Embryonic facial prominence (tissue), 1 donor: ENCODE data around the gene TMEM273.

Experiments used
- DNase-seq: peaks from one replicate; pipeline ENCODE4 v3.0.0-alpha.2; 2016; ENCODE audit errors: extremely low spot score

Gene TMEM273

DNA sequence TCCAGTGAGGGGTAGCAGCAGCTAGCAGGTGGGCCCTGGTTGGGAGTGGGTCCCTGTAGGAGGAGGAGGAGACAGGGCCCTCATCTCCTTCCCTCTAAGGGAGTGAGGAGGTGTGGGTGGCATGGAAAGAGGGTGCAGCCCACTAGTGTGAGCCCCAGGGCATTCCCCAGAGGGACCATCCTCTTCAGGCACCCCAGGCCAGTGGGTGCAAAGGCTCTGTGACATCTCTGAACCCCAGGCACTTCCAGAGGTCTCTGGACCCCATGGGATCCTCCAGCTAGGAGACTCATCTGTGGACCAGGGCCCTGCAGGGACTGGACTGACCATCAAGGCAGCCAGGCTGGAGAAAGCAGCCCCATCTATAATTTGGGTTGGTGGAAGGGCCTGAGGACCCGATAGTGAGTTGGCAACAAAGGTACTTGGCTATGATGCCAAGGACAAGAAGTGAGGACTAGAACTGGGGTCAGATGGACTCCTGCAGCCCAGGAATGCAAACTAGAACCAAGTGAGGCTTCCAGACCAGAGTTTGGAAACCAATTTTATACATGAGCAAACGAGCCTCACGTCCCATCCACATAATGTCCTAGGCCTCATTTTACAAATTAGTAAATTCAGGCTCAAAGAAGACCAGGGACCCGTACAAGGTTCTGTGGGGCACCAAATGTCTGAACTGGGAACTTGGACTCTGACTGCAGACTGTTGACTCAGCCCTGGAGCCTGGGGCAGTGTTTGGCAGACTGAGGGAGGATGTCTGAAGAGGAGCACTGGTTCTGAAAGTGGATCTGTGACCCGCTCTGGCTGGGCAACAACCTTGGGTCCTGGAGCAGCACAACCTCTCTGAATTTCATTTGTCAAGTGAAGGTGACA, 71.4 kb downstream of the TMEM273 start:
- DNase-seq: no peak

DNA sequence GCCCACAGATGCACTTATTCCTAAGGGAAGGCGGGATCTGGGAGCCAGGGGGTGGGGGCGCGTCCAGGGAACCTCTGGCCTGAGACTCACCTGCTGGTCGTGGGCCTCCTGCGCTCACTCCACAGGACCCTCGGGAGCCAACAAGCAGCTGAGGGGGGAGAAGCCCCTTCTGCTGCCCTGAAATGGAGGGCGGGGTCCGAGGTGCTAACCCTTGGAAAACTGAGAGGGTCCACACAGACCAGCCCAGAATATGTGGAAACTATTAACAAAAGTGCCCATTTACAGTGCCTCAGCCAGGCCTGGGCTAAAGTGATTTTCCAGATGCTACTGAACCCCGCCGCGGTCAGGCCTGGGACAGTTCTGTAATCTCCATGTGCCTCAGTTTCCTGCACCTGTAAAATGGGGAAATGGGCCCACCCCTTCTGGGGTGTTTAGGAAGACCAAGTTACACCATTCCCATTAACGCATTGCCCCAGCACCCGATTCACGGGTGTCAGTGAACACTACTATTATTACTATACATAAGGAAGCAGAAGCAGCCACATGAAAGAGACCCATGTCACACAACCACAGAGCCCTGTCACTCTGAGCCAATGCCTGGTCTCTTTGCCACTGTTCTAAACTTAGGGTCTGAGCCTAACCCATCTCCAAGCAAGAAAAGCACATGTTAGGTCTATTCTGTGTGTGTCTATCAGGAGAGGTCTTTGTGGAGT, 72.2 kb downstream of the TMEM273 start:
- no peak for DNase-seq

DNA sequence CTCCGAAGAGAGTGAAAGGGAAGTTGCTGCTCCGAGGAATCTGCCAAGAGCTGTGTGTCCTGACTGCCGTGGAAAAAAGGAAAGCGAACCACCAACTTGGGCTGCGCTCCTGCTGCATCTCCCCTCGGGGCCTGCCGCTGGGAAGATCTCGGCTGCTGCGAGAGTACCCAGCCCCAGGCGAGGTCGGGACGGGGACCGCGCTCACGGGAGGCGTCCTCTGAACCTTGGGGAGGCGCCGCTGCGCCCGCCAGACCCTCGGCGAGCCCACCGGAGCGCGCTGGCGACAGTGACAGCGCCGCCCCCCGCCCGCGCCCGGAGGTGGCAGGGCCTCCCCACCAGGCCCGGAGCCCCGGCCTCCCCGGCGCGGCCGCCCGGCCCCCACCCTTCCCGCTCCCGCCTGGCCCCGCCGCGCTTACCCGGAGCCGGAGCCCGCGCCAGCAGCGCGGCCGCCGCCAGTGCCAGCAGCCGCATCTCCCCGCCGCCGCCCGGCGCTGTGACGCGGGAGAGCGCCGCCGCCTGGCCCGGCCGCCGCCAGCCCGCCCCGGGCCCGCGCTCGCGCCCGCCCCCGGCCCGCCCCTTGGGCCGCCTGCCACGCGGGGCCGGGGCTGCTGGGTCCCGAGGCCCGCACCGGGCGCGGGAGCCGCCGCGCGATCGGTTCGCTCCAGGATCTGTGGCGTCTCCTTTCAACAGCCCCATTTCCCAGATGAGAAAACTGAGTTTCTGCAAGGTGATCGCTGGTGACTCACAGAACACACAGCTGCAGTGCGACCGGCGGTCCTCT, 73.0 kb downstream of the TMEM273 start, which contains the start of gene VSTM4:
VSTM4 (minus strand) TSS at position 508 of the 781 bp plus-strand sequence; CDS start at position 471, 37 bp downstream.
- DNase-seq: no peak

DNA sequence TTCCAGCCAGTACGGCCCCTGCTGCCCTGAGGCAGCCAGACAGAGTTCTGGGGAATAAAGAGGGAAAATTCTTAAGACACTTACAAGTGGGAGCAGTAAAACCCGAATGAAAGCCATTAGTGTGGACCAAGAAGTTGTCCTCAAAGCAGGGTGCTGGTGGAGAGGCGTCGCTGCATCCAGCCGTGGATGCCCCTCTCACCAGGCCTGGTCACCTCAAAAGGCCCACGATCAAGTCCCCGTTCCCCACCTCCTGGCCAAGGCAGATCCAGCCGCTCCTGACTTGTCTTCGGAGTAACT, 73.5 kb downstream of the TMEM273 start:
- no peak for DNase-seq

DNA sequence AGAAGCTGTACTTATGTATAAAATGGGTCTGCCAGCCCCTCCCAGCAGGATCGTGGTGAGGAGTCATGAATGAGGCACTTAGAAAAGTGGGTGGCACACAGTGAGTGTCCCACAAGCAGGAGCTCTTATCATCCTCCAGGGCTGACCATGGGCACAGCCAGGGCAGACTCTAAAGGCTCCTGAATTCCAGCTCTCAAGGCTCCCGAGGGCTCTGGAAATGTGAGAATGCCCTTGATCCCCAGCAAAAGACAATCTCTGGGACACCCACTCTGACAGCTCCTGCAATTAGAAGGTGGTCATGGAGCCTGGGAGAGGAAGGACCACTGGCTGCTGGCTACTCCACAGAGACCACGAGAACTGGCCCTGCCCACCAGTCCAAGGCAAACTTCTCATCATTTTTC, 74.5 kb downstream of the TMEM273 start:
- no peak for DNase-seq

DNA sequence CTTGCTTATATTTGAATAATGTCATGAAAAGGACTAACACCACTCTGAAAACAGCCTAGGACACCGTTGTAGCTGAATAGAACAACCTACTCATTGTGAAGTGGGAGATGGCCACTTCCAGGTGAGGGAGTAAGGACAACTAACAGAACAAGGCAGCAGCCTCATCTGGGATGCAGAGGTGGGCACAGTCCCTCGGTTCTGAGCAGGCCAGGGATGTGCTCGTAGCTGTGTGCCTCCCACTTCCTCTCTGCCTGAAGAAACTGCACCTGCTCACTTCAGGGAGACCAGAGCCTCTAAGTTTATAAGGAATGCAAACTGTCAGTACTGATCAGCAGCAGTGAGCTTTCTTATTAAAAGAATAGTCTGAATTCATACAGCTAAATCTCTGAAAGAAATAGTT, 75.3 kb downstream of the TMEM273 start:
- no peak for DNase-seq

DNA sequence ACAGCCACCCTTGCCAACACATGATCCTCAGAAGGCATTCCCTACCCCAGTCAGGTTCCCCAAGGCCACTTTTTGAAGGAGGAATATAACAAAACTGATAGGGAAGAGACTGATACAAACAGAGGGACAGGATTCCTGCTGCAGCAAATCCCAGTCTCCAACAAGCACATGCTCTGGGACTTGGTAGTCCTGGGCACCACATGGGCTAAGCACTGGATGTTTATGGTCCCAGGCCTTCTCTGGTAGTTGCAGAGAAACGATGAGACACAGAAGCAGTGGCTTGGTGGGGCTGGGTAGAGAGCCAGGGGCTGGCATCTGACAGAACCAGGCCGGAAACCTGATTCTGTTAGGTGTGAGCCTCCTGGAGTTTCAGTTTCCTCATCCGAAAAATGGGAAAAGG, 76.1 kb downstream of the TMEM273 start:
- DNase-seq: no peak

DNA sequence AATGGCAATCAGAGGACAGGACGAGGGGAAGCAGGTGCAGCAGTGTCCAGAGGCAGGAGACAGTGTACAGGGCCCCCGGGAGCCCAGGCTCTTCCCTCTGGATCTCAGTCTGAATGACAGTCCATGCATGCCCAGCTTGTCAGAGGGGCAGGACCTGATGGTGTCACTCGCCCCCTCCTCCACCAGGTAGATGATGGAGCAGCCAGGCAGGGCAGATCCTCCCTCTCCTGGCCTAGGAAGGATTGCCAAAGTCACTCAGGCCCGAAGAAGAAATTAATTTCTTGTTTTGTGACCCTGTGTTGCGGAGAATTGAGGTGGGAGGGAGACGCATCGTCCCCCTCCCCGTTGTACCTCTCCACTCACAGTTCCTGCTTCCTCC, 76.9 kb downstream of the TMEM273 start:
- DNase-seq: no peak

DNA sequence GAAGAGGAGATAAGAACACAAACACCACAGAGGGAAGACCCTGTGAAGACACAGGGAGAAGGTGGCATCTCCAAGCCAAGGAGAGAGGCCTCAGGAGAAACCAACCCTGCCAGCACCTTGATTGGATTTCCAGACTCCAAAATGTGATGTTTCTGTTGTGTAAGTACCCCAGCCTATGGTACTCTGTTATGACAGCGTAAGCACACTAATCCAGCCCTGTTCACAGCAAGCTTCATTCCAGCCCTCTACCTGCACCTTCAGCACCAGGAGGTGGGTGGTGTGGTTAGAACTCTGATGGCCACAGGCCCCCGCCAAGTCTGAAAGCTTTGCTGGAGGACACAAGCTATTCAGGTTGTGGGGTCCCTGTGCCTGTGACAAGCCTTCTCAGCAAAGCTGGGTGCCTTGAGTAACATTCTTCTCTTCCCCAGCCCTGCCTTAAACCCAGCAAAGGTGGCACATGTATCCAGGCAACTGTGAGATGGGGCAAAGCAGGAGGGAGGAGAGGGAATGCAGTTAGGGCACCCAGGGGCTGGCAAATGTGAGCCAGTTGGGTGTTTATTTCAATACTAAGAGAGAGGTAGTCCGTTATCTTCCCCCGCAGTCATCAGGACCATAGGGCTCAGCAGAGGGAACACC, 77.4 kb downstream of the TMEM273 start:
- no peak for DNase-seq

DNA sequence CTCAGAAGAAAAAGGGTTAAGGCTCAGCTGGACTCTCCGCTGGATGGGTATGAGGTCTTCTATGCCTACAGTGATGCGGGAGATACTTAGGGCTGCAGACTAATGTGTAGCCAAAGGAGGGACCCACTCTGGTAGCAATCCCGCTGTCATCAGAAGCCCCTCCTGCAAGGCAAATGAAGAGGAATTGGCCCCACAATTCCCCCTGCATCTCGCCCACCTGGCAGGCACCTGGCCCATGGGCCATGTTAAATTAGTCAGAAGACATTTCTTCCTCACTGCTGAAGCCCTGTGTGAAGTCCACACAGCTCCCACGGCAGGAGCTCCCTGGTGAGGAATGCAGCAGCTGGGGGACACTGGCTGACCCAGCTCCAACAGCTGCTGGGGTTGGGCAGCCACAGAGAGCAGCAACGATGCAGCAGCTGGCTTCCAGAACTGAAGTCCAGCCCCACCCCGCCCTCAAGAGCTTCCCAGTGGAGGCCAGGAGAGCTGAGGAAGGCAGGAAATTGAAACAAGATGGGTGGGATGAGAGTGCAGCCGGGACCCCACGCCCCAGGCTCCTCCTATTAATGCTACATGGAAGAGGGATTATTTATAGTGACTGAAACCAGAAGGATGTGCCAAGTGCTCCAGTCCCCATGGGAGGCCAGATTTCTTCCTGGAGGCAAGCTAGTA, 78.4 kb downstream of the TMEM273 start:
- peak; percentile 11 for DNase-seq

DNA sequence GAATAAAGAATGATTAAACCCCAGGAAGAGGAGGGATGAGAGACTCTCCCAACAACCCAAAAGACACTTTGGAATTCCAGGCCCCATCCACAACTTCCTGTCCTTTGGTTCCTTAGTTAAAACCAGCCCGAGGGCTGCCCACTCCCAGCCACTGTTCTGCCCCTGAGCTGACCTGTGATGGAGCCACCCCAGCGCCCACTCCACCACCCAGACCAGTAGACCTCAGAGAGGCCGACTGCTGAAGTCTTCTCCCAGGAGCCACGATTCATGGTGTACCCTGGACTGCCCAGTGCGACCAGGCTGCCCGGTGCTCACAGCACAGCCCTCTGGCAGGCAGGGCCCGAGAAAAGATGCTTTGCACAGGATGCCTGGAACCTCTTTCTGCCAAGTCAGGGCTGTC, 79.5 kb downstream of the TMEM273 start:
- no peak for DNase-seq

DNA sequence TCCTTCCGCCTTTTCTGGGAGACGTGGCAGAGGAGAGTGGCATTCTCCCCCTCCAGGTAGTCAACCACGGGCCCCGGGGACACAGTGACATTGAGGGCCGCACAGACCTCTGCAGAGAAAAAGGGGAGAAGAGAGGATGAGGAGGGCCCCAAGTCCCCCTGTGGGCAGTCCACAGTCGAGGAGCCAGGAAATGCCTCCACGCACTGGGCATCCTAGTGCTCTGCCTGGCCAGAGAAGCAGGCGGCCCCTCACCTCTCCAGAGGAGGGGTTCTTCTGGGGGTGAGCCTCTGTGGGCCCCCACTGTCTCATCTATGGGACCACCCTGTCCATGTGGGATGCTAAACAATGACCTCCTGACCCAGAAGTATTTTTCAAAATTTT, 80.3 kb downstream of the TMEM273 start:
- no peak for DNase-seq

DNA sequence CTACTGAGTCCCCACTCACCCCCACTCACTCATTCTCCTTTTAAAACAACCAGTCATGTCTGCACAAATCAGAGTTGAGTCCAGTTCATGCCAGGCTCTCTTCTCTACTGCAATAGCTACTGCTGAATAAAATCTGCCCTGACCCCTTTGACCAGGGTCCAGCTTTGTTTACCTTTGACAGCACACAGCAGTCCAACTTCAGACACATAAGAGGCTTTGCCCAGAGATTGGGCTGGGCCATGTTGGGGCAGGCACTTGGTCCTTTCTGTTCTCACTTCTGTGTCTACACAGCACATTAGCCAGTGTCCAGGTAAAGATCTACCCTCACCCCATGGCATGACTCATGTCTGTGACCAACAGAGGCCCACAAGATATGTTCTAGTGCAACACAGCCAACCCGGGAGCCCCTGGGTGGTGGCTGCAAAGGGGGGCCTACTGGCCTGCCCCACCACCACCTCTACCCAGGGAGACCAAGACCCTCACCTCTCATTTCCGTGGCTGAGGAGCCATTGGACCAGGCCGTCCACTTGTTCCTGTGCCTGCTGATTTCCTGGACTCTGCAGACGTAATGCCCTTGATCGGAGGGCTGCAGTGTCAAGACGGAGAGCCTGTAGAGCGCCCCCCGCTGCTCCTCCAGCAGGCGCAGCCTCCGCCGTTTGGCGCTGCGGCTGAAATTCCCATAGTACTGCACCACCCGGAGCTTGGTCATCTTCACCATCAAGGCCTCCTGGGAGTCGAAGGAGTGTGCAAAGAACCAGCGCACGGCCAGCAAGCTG, 80.9 kb downstream of the TMEM273 start:
- no peak for DNase-seq

DNA sequence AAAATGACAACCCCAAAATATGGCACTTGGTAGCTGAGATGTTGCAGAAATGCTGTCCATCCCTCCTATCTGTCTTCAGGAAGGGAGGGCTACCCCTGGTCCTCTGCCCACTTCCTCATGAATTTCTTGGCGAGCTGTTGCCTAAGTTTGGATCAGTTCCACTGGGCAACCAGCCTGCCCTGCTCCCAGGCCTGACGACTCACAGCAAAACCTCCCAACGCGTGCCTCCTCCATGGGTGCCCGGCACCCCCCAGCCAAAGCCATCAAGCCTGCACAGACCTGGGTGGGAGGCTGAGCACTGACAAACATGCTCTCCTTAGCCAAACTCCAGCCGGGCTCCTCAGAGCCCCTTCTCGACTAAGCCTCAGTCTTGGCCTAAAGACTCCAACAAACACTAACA, 81.7 kb downstream of the TMEM273 start:
- no peak for DNase-seq

DNA sequence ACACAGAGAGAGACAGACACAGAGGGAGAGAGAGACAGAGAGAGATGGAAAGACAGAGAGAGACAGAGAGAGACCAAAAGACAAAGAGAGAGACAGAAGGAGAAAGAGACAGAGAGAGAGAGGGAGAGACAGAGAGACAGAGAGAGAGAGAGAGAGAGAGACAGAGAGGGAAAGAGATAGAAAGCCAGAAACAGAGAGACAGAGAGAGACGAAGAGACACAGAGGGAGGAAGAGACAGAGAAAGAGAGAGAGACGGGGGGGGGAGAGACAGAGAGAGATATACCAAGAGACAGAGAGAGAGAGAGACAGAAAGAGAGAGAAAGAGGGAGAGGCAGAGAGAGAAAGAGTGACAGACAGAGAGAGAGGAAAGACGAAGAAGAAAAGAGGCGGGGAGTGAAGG, 83.1 kb downstream of the TMEM273 start:
- no peak for DNase-seq
